GM19468 (cell line): Measurements from ENCODE around the gene GPR18.
"Not testable (repeated sequence)": the region's sequence is repeated elsewhere in the genome, so short reads cannot be mapped to it uniquely, and the experiment has no call there.

Experiments
- ATAC-seq: cut with Tn5 transposase; IDR thresholded peaks from one replicate; pipeline ENCODE4 v1.9.1; 2021; ENCODE audit warnings: mild to moderate bottlenecking, moderate library complexity, moderate number of reproducible peaks; ENCODE audit not compliant: unreplicated experiment; ENCODE audit errors: extremely low read depth

GPR18 gene

GRCh38 chr13:99237981-99238662 lies 20.1 kb downstream of the GPR18 start:
- no peak for ATAC-seq

GRCh38 chr13:99231721-99232120 lies 26.5 kb downstream of the GPR18 start:
- ATAC-seq = peak; percentile 39

- ATAC-seq = no peak
Observed at GRCh38 chr13:99230991-99231390, 27.2 kb downstream of the GPR18 start.

- ATAC-seq = not testable (repeated sequence)
Observed at GRCh38 chr13:99230588-99230987, 27.6 kb downstream of the GPR18 start.

GRCh38 chr13:99228737-99229691 lies 29.2 kb downstream of the GPR18 start:
- peak; percentile 92 for ATAC-seq

- no peak for ATAC-seq
Observed at GRCh38 chr13:99227909-99228688, 30.1 kb downstream of the GPR18 start.

GRCh38 chr13:99227331-99227900 lies 30.8 kb downstream of the GPR18 start:
- ATAC-seq = no peak

GRCh38 chr13:99226513-99226912 lies 31.7 kb downstream of the GPR18 start:
- no peak for ATAC-seq

- ATAC-seq = no peak
Observed at GRCh38 chr13:99225078-99225477, 33.1 kb downstream of the GPR18 start.

- no peak for ATAC-seq
Observed at GRCh38 chr13:99224021-99224420, 34.2 kb downstream of the GPR18 start.

GRCh38 chr13:99223587-99223986 lies 34.6 kb downstream of the GPR18 start:
- ATAC-seq = no peak

GRCh38 chr13:99221567-99222239 lies 36.5 kb downstream of the GPR18 start:
- no peak for ATAC-seq

- ATAC-seq = no peak
Observed at GRCh38 chr13:99220199-99220935, 37.8 kb downstream of the GPR18 start.

GRCh38 chr13:99218969-99219368 lies 39.2 kb downstream of the GPR18 start:
- ATAC-seq = no peak

- no peak for ATAC-seq
Observed at GRCh38 chr13:99218545-99218944, 39.6 kb downstream of the GPR18 start.

- no peak for ATAC-seq
Observed at GRCh38 chr13:99218126-99218525, 40.1 kb downstream of the GPR18 start.

- ATAC-seq = no peak
Observed at GRCh38 chr13:99217461-99218110, 40.6 kb downstream of the GPR18 start.

GRCh38 chr13:99215184-99215830 lies 42.9 kb downstream of the GPR18 start:
- ATAC-seq = no peak
